A673 (cell line): ENCODE measurements around the gene THOC2. TPM values are rescaled to one million over a fixed set of nuclear protein-coding genes. Genes with fewer than 3 reads are reported as not detected.

Experiments used
- BruUV-seq: library from RNA; stranded (reverse); fragments of 400-500 nt; replicated peaks from 2 replicates; lab custom pipeline; 2021; lab: Mats Ljungman, UMichigan
- CTCF ChIA-PET: fragments of 300-600 bp; sonication (Branson Sonifier 250); formaldehyde crosslinking; loops from one replicate; lab custom pipeline; 2022; ENCODE audit warnings: antibody characterized with exemption; lab: Charles Lee
- POLR2A ChIA-PET: fragments of 300-600 bp; sonication (Branson Sonifier 250); formaldehyde crosslinking; loops from one replicate; lab custom pipeline; 2022; ENCODE audit warnings: antibody characterized with exemption; ENCODE audit not compliant: low non-redundant PET; lab: Charles Lee
- DNase-seq: peaks from one replicate; pipeline ENCODE4 v3.0.0-alpha.2; 2015; ENCODE audit warnings: low spot score
- H3K27ac ChIP-seq: fragments of 200-600 bp; sonication (generic); 2 replicates; pipeline ENCODE4 v1.5.1; 2016; ENCODE audit warnings: mixed run types, low read depth, mild to moderate bottlenecking, mixed read lengths, antibody characterized with exemption, low read length; ENCODE audit not compliant: poor library complexity, severe bottlenecking
- H3K27me3 ChIP-seq: fragments of 200-600 bp; sonication (generic); replicated peaks from 2 replicates; pipeline ENCODE4 v1.6.1; 2017; ENCODE audit warnings: mixed run types, low read depth, mild to moderate bottlenecking, mixed read lengths, antibody characterized with exemption, low read length; ENCODE audit not compliant: insufficient read depth, poor library complexity
- H3K36me3 ChIP-seq: fragments of 200-600 bp; sonication (generic); 2 replicates; pipeline ENCODE4 v1.6.1; 2016; ENCODE audit warnings: mixed run types, mild to moderate bottlenecking, mixed read lengths, antibody characterized with exemption, low read length; ENCODE audit not compliant: insufficient read depth, poor library complexity, severe bottlenecking
- H3K4me1 ChIP-seq: fragments of 200-600 bp; sonication (generic); 2 replicates; pipeline ENCODE4 v1.6.1; 2017; ENCODE audit warnings: mixed run types, mild to moderate bottlenecking, mixed read lengths, antibody characterized with exemption, low read length; ENCODE audit not compliant: insufficient read depth, poor library complexity, severe bottlenecking
- H3K4me3 ChIP-seq: fragments of 200-600 bp; sonication (generic); 2 replicates; pipeline ENCODE4 v1.5.1; 2016; ENCODE audit warnings: low read depth, mixed run types, mild to moderate bottlenecking, mixed read lengths, low read length; ENCODE audit not compliant: poor library complexity, severe bottlenecking
- H3K9me3 ChIP-seq: fragments of 200-600 bp; sonication (generic); 2 replicates; pipeline ENCODE4 v1.6.1; 2016; ENCODE audit warnings: mixed run types, low read depth, mild to moderate bottlenecking, mixed read lengths, antibody characterized with exemption, low read length; ENCODE audit not compliant: poor library complexity, severe bottlenecking
- CTCF ChIP-seq: fragments of 300-800, 200-600 bp; sonication (generic); conservative IDR thresholded peaks from 2 replicates; pipeline ENCODE4 v1.5.1; 2017; ENCODE audit warnings: low read depth, mild to moderate bottlenecking, antibody characterized with exemption, low read length, moderate library complexity, mixed read lengths
- EZH2 ChIP-seq: fragments of 200-600 bp; sonication (generic); IDR thresholded peaks from 2 replicates; pipeline ENCODE4 v1.6.1; 2017; ENCODE audit warnings: borderline replicate concordance, low read depth, mild to moderate bottlenecking, mixed read lengths, antibody characterized with exemption, low read length; ENCODE audit not compliant: poor library complexity, severe bottlenecking
- intact Hi-C: fragments of 100-400 bp; cut with micrococcal nuclease; formaldehyde crosslinking; loops from one replicate; pipeline ENCODE4 v1.10.0; 2022; ENCODE audit not compliant: unreplicated experiment
- total RNA-seq: library from RNA; stranded (reverse); gene quantifications from 2 replicates; pipeline ENCODE4 v1.2.3, GENCODE V29; 2021

Gene THOC2
- total RNA-seq, 1 experiment from 2014 or later, result 103 TPM

GRCh38 chrX:123607270-123607669, 125.6 kb downstream of the THOC2 start:
- Histone ChIP-seq H3K27ac (no peak overlapping the region), H3K27me3 (no peaks in the 10 kb centered on the region), H3K9me3 (no peaks in the 10 kb centered on the region), H3K4me1 (no peaks in the 10 kb centered on the region), H3K4me3 (no peak overlapping the region), H3K36me3 (peaks cover 6% of the 10 kb centered on the region)
- no peak for DNase-seq
- ChIA-PET CTCF (no interaction called here), POLR2A (no interaction called here)
- intact Hi-C loops, result loop anchor here (10.0 kb wide), 1 partner anchor 128 kb away; the partner anchor contains the start of gene THOC2
- TF ChIP-seq CTCF (no peak), EZH2 (no peak)
- BruUV-seq, result no TSS peak

- Histone ChIP-seq H3K27ac (no peak overlapping the region), H3K4me3 (no peak overlapping the region), H3K36me3 (peaks cover 6% of the 10 kb centered on the region), H3K4me1 (no peaks in the 10 kb centered on the region), H3K9me3 (no peaks in the 10 kb centered on the region), H3K27me3 (no peaks in the 10 kb centered on the region)
- no TSS peak for BruUV-seq
- no peak for DNase-seq
- ChIA-PET CTCF (no interaction called here), POLR2A (no interaction called here)
- intact Hi-C loops, result loop anchor here (10.0 kb wide), 1 partner anchor 131 kb away; the partner anchor contains the start of gene THOC2
- TF ChIP-seq CTCF (no peak), EZH2 (no peak)
These were observed 129.4 kb downstream of the THOC2 start for GRCh38 chrX:123603491-123603890.

GRCh38 chrX:123601437-123601836, 131.4 kb downstream of the THOC2 start:
- no peak for DNase-seq
- Histone ChIP-seq H3K27ac (no peak overlapping the region), H3K27me3 (no peaks in the 10 kb centered on the region), H3K4me3 (no peak overlapping the region), H3K9me3 (no peaks in the 10 kb centered on the region), H3K4me1 (no peaks in the 10 kb centered on the region), H3K36me3 (peaks cover 6% of the 10 kb centered on the region)
- intact Hi-C loops, result loop anchor here (10.0 kb wide), 1 partner anchor 133 kb away; the partner anchor contains the start of gene THOC2
- POLR2A ChIA-PET, result no interaction called here
- BruUV-seq, result no TSS peak
- no peak for TF ChIP-seq EZH2
- TF ChIP-seq CTCF, result no peak
- CTCF ChIA-PET, result no interaction called here
